Neuronal stem cell (in vitro differentiated cells): ENCODE measurements around the gene TMEM60.

Source experiments
- DNase-seq: peaks from one replicate; pipeline ENCODE4 v3.0.0-alpha.2; 2013; ENCODE audit warnings: low spot score
- H2AFZ ChIP-seq: one replicate; pipeline ENCODE4 v1.6.1; 2013; ENCODE audit warnings: mild to moderate bottlenecking, low read length, inconsistent platforms
- H2AK5ac ChIP-seq: 2 replicates; pipeline ENCODE4 v1.6.1; 2013; ENCODE audit warnings: low read depth, mild to moderate bottlenecking, inconsistent platforms, low read length, moderate library complexity, mixed read lengths
- H2BK120ac ChIP-seq: 2 replicates; pipeline ENCODE4 v1.6.1; 2013; ENCODE audit warnings: low read depth, mild to moderate bottlenecking, inconsistent platforms, low read length, moderate library complexity, mixed read lengths
- H2BK12ac ChIP-seq: one replicate; pipeline ENCODE4 v1.6.1; 2013; ENCODE audit warnings: low read length, inconsistent platforms
- H2BK15ac ChIP-seq: 2 replicates; pipeline ENCODE4 v1.6.1; 2013; ENCODE audit warnings: mild to moderate bottlenecking, low read length, inconsistent platforms, mixed read lengths
- H2BK5ac ChIP-seq: one replicate; pipeline ENCODE4 v1.6.1; 2013; ENCODE audit warnings: inconsistent platforms, mild to moderate bottlenecking, low read length, moderate library complexity
- H3K14ac ChIP-seq: one replicate; pipeline ENCODE4 v1.6.1; 2013; ENCODE audit warnings: low read length, inconsistent platforms
- H3K18ac ChIP-seq: 2 replicates; pipeline ENCODE4 v1.6.1; 2013; ENCODE audit warnings: low read length, inconsistent platforms
- H3K23ac ChIP-seq: 2 replicates; pipeline ENCODE4 v1.6.1; 2013; ENCODE audit warnings: low read depth, mild to moderate bottlenecking, mixed read lengths, low read length, inconsistent platforms; ENCODE audit not compliant: poor library complexity
- H3K27ac ChIP-seq: replicated peaks from 3 replicates; pipeline ENCODE4 v1.5.1; 2013; ENCODE audit warnings: low read length, inconsistent platforms
- H3K27me3 ChIP-seq, 3 experiments: 2 replicates each; pipeline ENCODE4 v1.6.1; 2013; ENCODE audit warnings: low read length in 3 of 3, mild to moderate bottlenecking in 2 of 3, inconsistent platforms in 1 of 3, low read depth in 1 of 3, mixed read lengths in 1 of 3, moderate library complexity in 1 of 3; ENCODE audit not compliant: control insufficient read depth in 3 of 3, insufficient read depth in 3 of 3
- H3K36me3 ChIP-seq, 2 donors: replicated peaks in 1 of 2; 2 replicates each; pipeline ENCODE4 v1.6.1; 2013; ENCODE audit warnings: low read length in 2 of 2; ENCODE audit not compliant: control insufficient read depth in 2 of 2, insufficient read depth in 2 of 2
- H3K4ac ChIP-seq: 2 replicates; pipeline ENCODE4 v1.6.1; 2013; ENCODE audit warnings: inconsistent platforms, mild to moderate bottlenecking, low read length, moderate library complexity
- H3K4me1 ChIP-seq, 2 donors: 1 replicate in 1 of 2; 2 replicates in 1 of 2; pipeline ENCODE4 v1.6.1; 2013; ENCODE audit warnings: low read length in 2 of 2, low read depth in 1 of 2; ENCODE audit not compliant: control insufficient read depth in 2 of 2, insufficient read depth in 1 of 2
- H3K4me2 ChIP-seq: one replicate; pipeline ENCODE4 v1.6.1; 2013; ENCODE audit warnings: mild to moderate bottlenecking, low read length, inconsistent platforms; ENCODE audit not compliant: insufficient read depth, poor library complexity, severe bottlenecking
- H3K4me3 ChIP-seq, 2 donors: 2 replicates each; pipeline ENCODE4 v1.5.1; 2013; ENCODE audit warnings: low read length in 2 of 2, mild to moderate bottlenecking in 2 of 2, inconsistent platforms in 1 of 2, moderate library complexity in 1 of 2
- H3K79me1 ChIP-seq: one replicate; pipeline ENCODE4 v1.6.1; 2013; ENCODE audit warnings: low read depth, mild to moderate bottlenecking, inconsistent platforms, low read length, moderate library complexity
- H3K9ac ChIP-seq: one replicate; pipeline ENCODE4 v1.6.1; 2013; ENCODE audit warnings: mild to moderate bottlenecking, low read depth, low read length, inconsistent platforms; ENCODE audit not compliant: poor library complexity
- H3K9me3 ChIP-seq, 2 donors: replicated peaks in 1 of 2; 2 replicates each; pipeline versions ENCODE3 to v1.6.1; 2013; ENCODE audit warnings: low read length in 2 of 2, mild to moderate bottlenecking in 2 of 2, inconsistent platforms in 1 of 2, low read depth in 1 of 2, mixed read lengths in 1 of 2, moderate library complexity in 1 of 2; ENCODE audit not compliant: control insufficient read depth in 2 of 2, insufficient read depth in 1 of 2
- H4K8ac ChIP-seq: one replicate; pipeline ENCODE4 v1.6.1; 2013; ENCODE audit warnings: low read depth, mild to moderate bottlenecking, inconsistent platforms, low read length, moderate library complexity
- H4K91ac ChIP-seq: one replicate; pipeline ENCODE4 v1.6.1; 2013; ENCODE audit warnings: low read length, low read depth, mild to moderate bottlenecking, inconsistent platforms; ENCODE audit not compliant: poor library complexity
- WGBS, 2 donors: extraction: QIAGEN DNeasy Blood & Tissue Kit; methylation state at CpG; one replicate each; pipeline ENCODE4 v1.1.7; 2013; ENCODE audit warnings: missing lambda C conversion rate in 2 of 2, mixed read lengths in 1 of 2; ENCODE audit not compliant: insufficient read length in 2 of 2, insufficient replicate concordance in 1 of 2; ENCODE audit errors: extremely low coverage in 2 of 2; 5-methylcytosine and 5-hydroxymethylcytosine counted together

The TMEM60 gene

DNA sequence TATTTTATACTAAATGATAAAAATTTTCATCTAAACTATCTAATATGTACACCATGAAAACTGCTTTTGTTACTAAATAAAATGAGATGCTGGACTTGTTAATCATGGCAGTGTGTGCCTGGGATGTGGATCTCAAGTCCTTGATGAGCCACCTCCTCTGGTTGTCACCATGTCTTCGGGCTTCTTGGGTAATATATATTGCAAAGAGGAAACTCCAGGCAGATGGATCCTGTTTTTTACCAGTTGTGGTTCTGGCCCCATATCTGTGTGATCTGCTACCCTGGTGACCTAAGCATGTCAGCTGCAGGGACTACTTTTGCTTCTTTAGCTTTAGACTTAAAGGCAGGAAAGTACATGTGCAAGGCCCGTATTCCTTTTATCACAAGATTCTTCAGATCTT is 46.2 kb downstream of the TMEM60 start:
- Histone ChIP-seq H2BK12ac (no peak overlapping the region), H3K27ac (no peak overlapping the region), H2BK120ac (no peak overlapping the region), H3K27me3 (no peaks in the 10 kb centered on the region), H3K9me3 (no peaks in the 10 kb centered on the region), H2BK15ac (no peak overlapping the region), H3K18ac (no peak overlapping the region), H3K36me3 (peaks cover 0 to 37% of the 10 kb centered on the region in 2 donors), H3K4me3 (no peak overlapping the region), H4K91ac (no peak overlapping the region), H4K8ac (no peak overlapping the region), H3K79me1 (no peaks in the 10 kb centered on the region), H3K4me1 (no peaks in the 10 kb centered on the region), H2AFZ (no peak overlapping the region), H3K9ac (no peak overlapping the region), H2AK5ac (no peak overlapping the region), H3K4me2 (no peak overlapping the region), H3K14ac (no peak overlapping the region), H2BK5ac (no peak overlapping the region), H3K23ac (no peak overlapping the region), H3K4ac (no peak overlapping the region)
- no peak for DNase-seq
- WGBS, 2 donors, result no CpG with 5 or more reads among the region's 2 CpGs

GRCh38 chr7:77747718-77748117 is 50.5 kb downstream of the TMEM60 start:
- no peak overlapping the region for H3K4me3 ChIP-seq
- no peak overlapping the region for H3K4me2 ChIP-seq
- H3K14ac ChIP-seq, result no peak overlapping the region
- H3K27me3 ChIP-seq, result no peaks in the 10 kb centered on the region
- no peak for DNase-seq
- H3K27ac ChIP-seq, result no peak overlapping the region
- H3K9me3 ChIP-seq, result no peaks in the 10 kb centered on the region
- H4K91ac ChIP-seq, result no peak overlapping the region
- no peak overlapping the region for H4K8ac ChIP-seq
- WGBS, 2 donors, result no CpG with 5 or more reads among the region's 1 CpG
- H3K4me1 ChIP-seq, result no peaks in the 10 kb centered on the region
- H3K9ac ChIP-seq, result no peak overlapping the region
- H2AK5ac ChIP-seq, result no peak overlapping the region
- no peak overlapping the region for H3K18ac ChIP-seq
- no peak overlapping the region for H2AFZ ChIP-seq
- no peak overlapping the region for H2BK5ac ChIP-seq
- H2BK120ac ChIP-seq, result no peak overlapping the region
- no peak overlapping the region for H3K4ac ChIP-seq
- peaks cover 0 to 43% of the 10 kb centered on the region in 2 donors for H3K36me3 ChIP-seq
- H3K79me1 ChIP-seq, result peaks cover 2% of the 10 kb centered on the region
- H3K23ac ChIP-seq, result no peak overlapping the region
- no peak overlapping the region for H2BK12ac ChIP-seq
- H2BK15ac ChIP-seq, result no peak overlapping the region

DNA sequence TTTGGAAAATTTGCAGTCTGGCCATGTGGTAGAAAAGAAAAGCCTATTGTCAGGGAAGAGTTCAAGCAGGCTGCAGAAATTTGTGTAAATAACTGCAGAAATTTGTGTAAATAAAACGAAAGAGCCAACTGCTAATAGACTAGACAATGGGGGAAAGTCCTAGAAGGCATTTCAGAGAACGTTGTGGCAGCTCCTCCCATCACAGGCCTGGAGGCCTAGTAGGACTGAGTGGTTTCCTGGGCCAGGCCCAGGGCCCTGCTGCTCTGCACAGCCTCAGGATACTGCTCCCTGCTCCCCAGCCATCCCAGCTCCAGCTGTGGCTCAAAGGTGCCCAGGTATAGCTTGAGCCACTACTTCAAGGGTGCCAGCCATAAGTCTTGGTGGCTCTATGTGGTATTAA is 51.1 kb downstream of the TMEM60 start:
- Histone ChIP-seq H2AFZ (no peak overlapping the region), H3K23ac (peak overlapping the region; percentile 8), H3K9me3 (no peaks in the 10 kb centered on the region), H3K14ac (no peak overlapping the region), H2BK12ac (no peak overlapping the region), H2BK120ac (no peak overlapping the region), H3K4ac (no peak overlapping the region), H3K4me3 (no peak overlapping the region), H3K79me1 (peaks cover 2% of the 10 kb centered on the region), H2AK5ac (no peak overlapping the region), H3K27me3 (no peaks in the 10 kb centered on the region), H3K4me2 (no peak overlapping the region), H2BK15ac (no peak overlapping the region), H4K91ac (no peak overlapping the region), H3K4me1 (no peaks in the 10 kb centered on the region), H3K27ac (no peak overlapping the region), H3K9ac (no peak overlapping the region), H2BK5ac (no peak overlapping the region), H4K8ac (no peak overlapping the region), H3K18ac (no peak overlapping the region), H3K36me3 (peaks cover 0 to 43% of the 10 kb centered on the region in 2 donors)
- DNase-seq, result no peak
- no CpG with 5 or more reads among the region's 2 CpGs for WGBS, 2 donors

DNA sequence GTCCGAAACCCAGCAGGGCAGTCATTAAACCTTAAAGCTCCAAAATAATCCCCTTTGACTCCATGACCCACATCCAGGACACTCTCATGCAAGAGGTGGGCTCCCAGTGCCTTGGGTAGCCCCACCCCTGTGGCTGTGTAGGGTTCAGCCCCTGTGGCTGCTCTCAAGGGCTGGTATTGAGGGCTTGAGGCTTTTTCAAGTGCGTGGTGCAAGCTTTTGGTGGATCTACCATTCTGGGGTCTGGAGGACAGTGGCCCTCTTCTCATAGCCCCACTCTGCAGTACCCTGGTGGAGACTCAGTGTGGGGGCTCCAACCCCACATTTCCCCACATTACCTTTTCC is 51.4 kb downstream of the TMEM60 start:
- no peak for DNase-seq
- H2BK12ac ChIP-seq, result no peak overlapping the region
- H3K27ac ChIP-seq, result no peak overlapping the region
- no peak overlapping the region for H3K18ac ChIP-seq
- no peak overlapping the region for H3K4me2 ChIP-seq
- H4K91ac ChIP-seq, result no peak overlapping the region
- H3K14ac ChIP-seq, result no peak overlapping the region
- no peak overlapping the region for H3K4me3 ChIP-seq
- no peaks in the 10 kb centered on the region for H3K9me3 ChIP-seq
- no peak overlapping the region for H2AFZ ChIP-seq
- no peak overlapping the region for H3K4ac ChIP-seq
- H2BK15ac ChIP-seq, result no peak overlapping the region
- WGBS, 2 donors, result no CpG with 5 or more reads among the region's 2 CpGs
- no peak overlapping the region for H3K23ac ChIP-seq
- no peaks in the 10 kb centered on the region for H3K4me1 ChIP-seq
- no peak overlapping the region for H2AK5ac ChIP-seq
- H3K9ac ChIP-seq, result no peak overlapping the region
- H2BK120ac ChIP-seq, result no peak overlapping the region
- peaks cover 2% of the 10 kb centered on the region for H3K79me1 ChIP-seq
- no peak overlapping the region for H4K8ac ChIP-seq
- H2BK5ac ChIP-seq, result no peak overlapping the region
- H3K36me3 ChIP-seq, result peaks cover 0 to 40% of the 10 kb centered on the region in 2 donors
- H3K27me3 ChIP-seq, result no peaks in the 10 kb centered on the region
